HG02798 (cell line): ENCODE data around the gene FMN1.

ENCODE experiments used
- ATAC-seq: cut with Tn5 transposase; IDR thresholded peaks from one replicate; pipeline ENCODE4 v1.9.1; 2021; ENCODE audit warnings: mild to moderate bottlenecking; ENCODE audit not compliant: unreplicated experiment, poor library complexity

FMN1 gene

GRCh38 chr15:32993285-32993684 lies 201.2 kb downstream of the FMN1 start:
- ATAC-seq, result no peak

- ATAC-seq, result no peak
These were observed 202.8 kb downstream of the FMN1 start for GRCh38 chr15:32991619-32992111.

GRCh38 chr15:32990071-32990470 lies 204.4 kb downstream of the FMN1 start:
- no peak for ATAC-seq

GRCh38 chr15:32987067-32987466 lies 207.4 kb downstream of the FMN1 start:
- no peak for ATAC-seq

GRCh38 chr15:32986147-32986546 lies 208.4 kb downstream of the FMN1 start:
- no peak for ATAC-seq

- no peak for ATAC-seq
These were observed 210.8 kb downstream of the FMN1 start for GRCh38 chr15:32983679-32984078.

- no peak for ATAC-seq
These were observed 212.5 kb downstream of the FMN1 start for GRCh38 chr15:32982001-32982400.

- no peak for ATAC-seq
These were observed 213.0 kb downstream of the FMN1 start for GRCh38 chr15:32981536-32981935.

GRCh38 chr15:32979710-32980109 lies 214.8 kb downstream of the FMN1 start:
- no peak for ATAC-seq

GRCh38 chr15:32977506-32977905 lies 217.0 kb downstream of the FMN1 start:
- no peak for ATAC-seq

GRCh38 chr15:32974691-32975090 lies 219.8 kb downstream of the FMN1 start:
- ATAC-seq, result no peak

- no peak for ATAC-seq
These were observed 221.8 kb downstream of the FMN1 start for GRCh38 chr15:32972686-32973085.

- ATAC-seq, result no peak
These were observed 223.7 kb downstream of the FMN1 start for GRCh38 chr15:32970847-32971246.

- ATAC-seq, result no peak
These were observed 227.0 kb downstream of the FMN1 start for GRCh38 chr15:32967521-32967920.

GRCh38 chr15:32966512-32966911 lies 228.0 kb downstream of the FMN1 start:
- ATAC-seq, result no peak

- ATAC-seq, result no peak
These were observed 228.6 kb downstream of the FMN1 start for GRCh38 chr15:32965897-32966296.

GRCh38 chr15:32959077-32959476 lies 235.4 kb downstream of the FMN1 start:
- no peak for ATAC-seq

GRCh38 chr15:32957219-32957618 lies 237.3 kb downstream of the FMN1 start:
- no peak for ATAC-seq

GRCh38 chr15:32956711-32957110 lies 237.8 kb downstream of the FMN1 start:
- no peak for ATAC-seq

GRCh38 chr15:32956006-32956405 lies 238.5 kb downstream of the FMN1 start:
- no peak for ATAC-seq

GRCh38 chr15:32953533-32953910 lies 241.0 kb downstream of the FMN1 start:
- no peak for ATAC-seq

- no peak for ATAC-seq
These were observed 241.5 kb downstream of the FMN1 start for GRCh38 chr15:32952901-32953532.
